Activated naive CD4-positive, alpha-beta T cell treated with Interleukin-2 at 50 U/mL for 16 hours (primary cell): Measurements from ENCODE around the gene HIGD2B.
"Not testable (repeated sequence)": the region's sequence is repeated elsewhere in the genome, so short reads cannot be mapped to it uniquely, and the experiment has no call there.

Source experiments
- DNase-seq: peaks from one replicate; pipeline ENCODE4 v3.0.0-alpha.2; 2020

Gene HIGD2B

DNA sequence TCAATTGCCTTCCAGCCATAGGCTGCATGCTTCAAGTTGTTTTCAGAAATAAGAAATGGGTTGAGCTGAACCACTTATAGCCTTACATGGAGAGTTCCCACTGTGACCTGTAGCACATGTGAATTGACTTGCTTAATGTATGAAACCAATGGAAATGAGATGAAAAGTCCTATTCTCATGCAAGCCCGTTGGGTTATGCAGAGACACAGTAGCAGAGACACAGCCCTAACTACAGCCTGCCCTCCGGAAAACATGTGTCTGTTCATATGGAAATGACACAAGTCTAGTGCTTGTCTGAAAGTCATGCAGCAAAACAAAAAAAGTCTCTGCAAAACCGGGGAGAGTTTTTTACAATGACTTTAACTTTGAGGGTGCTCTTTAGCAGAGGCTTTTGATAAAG lies 14.5 kb downstream of the HIGD2B start:
- no peak for DNase-seq

DNA sequence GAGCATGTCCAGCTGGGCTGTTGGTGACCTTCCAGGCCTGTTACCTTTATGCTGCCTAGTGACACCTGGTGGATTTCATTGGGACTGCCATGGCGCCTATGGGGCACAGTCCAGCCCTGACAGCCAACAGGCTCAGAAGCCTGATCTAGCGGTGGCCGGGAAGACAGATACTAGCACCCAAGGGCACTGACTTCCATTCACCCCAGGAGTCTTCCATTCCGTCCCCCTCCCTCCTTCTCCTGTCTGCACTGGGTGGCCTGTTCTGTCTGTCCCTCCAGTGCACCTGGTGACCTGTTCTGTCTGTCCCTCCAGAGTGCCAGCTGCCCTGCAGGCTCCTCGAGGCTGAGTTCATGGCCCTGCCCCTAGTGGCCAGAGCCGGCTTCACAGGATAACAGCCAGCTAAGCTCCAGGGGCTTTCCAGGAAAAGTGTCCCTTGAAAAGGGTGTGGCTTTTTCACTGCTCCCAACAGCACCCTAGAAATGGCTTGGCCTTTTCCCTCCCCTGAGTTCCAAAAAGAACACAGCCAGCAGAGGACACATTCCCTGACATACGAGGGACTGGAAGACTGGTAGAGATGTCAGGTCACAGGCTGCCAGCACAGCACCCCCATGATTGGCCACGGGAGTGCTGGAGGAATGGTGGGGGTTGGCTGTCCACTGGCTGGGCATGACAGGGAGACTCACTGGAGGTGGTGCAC lies 15.2 kb downstream of the HIGD2B start:
- DNase-seq: peak; percentile 81

DNA sequence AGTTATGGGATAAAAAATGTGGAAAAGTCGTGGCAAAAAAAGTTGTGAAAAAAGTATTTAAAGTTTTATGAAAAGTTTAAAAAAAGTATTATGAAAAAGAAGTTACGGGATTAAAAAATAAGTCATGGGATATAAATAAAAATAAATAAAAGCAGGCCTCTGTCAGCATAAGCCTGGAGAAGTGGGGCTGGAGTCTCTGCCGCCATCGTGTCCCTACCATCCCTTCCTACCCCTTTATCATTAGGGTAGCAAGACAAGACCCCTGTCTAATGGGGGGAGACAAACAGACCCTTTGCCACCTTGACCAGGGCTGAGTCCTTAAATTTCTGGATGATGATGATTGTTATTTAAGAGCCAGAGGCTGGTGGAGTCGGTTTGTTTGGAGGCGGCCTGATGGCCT lies 16.2 kb downstream of the HIGD2B start:
- DNase-seq: not testable (repeated sequence)

- DNase-seq: not testable (repeated sequence)
Observed at GRCh38 chr15:72665706-72666105, 20.3 kb downstream of the HIGD2B start.

DNA sequence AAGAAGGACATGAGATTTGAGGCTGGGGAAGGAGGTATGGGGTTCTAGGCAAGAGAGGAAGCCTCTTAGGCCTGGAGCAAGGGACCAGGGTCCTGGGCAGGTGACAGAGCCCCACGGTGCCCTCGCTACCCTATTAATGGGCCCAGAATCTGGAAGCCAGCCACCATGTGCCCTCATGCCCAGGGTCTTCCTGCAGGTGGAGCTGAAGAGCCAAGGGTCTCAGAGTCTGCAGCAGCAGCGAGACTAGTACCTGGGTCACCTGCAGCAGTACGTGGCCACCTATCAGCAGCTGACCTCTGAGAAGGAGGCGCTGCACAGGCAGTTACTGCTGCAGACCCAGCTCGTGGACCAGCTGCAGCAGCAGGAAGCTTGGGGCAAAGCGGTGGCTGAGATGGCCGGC lies 22.1 kb downstream of the HIGD2B start:
- not testable (repeated sequence) for DNase-seq

- not testable (repeated sequence) for DNase-seq
Observed at GRCh38 chr15:72661081-72661480, 24.9 kb downstream of the HIGD2B start.

DNA sequence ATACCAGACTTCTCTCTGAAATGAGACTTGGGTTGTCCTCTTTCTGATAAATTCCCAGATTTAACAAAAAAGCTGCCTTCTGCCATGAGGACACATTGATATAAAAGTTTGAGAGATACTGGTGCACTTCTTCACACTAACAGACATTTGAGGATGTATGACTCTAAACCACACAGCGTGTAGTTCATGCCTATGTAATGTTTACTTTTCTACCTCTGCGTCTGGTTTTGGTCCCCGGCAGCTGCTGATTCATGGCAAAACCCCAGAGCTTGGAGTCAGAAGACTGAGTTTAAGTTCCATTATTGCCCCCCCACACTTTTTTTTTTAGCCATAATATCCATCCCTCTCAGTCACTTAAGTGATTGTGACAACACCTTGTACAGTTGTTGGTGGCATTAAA lies 30.0 kb downstream of the HIGD2B start:
- not testable (repeated sequence) for DNase-seq

GRCh38 chr15:72654397-72654796 lies 31.6 kb downstream of the HIGD2B start, which contains the start of gene GOLGA6B:
TSS of gene GOLGA6B (plus strand) at chr15:72654697. CDS start at chr15:72654738, 41 bp downstream.
- not testable (repeated sequence) for DNase-seq

DNA sequence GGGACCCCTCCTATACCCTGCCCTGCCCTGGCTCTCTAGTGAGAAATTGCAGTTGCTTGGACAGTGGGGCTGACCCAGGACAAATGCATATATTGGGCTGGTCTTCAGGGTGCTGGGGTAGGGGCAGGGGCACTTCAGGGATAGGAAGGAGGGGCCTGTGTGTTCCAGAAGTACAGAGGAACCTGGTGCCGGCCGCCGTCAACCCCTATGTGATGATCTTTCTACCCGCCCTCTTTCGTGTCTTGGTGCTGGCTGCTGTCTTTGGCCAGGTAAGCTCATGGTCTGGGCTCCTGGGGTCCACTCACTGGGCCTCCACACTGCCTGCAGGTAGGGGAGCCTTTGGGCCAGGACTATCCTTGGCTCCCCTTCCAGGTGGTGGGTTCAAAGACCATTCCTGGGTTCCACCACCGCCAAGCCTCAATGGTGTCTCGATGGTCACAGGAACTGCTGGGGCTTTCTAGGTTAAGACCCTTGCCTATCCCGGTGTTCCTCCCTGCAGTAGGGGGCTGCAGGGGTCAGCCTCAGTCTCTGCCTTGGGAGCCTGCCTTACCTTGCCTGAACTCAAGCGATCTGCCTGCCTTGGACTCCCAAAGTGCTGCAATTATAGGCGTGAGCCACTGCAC lies 37.2 kb downstream of the HIGD2B start:
- DNase-seq: not testable (repeated sequence)

DNA sequence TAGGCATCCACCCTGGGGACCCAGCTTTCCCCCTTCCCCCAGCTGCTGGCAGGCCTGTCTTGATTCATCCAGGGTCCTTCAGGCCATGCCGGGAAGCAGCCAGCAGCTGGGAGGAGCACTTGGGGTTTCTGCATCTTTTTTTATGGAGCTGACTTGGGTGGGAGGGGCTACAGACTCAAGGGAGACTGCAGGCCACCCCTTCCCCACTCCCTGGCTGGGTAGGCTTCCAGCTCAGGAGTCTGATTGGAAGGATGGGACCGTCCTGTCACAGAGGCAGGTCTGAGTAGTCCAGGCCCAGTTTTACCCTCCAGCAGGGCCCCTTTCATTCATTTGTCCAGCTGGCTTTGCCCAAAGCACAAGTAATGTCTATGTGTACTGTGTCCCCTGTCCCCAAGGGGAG lies 43.7 kb downstream of the HIGD2B start:
- DNase-seq: not testable (repeated sequence)

DNA sequence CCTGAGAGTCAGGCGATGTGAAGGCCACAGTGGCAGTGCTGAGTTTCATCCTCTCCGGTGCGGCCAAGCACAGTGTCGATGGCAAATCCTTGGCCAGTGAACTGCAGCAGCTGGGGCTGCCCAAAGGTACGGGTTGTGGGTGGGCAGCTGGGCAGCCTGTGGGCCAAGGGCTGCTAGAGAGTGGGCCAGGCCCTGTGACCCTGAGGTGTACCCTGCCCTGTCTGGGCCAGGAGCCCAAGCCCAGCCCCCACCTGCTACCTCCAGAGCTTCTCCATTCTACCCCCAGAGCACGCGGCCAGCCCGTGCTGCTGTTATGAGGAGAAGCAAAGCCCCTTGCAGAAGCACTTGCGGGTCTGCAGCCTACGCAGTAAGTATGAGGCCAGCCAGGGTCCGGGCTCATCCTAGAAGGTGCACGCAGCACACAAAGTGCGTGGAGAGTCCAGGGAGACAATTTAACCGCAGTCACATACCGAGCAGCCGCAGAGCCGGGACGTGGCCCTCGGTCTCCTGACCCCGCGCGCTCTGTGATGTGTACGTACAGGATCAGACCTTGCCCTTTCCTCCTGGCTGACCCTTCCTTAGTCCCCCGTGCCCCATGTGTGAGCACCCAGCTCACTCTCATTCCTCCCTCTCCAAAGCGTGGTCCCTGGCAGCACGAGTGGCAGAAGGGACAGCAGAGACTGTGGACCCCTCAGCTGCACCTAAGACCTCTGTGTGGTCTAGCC lies 46.1 kb downstream of the HIGD2B start:
- DNase-seq: not testable (repeated sequence)

DNA sequence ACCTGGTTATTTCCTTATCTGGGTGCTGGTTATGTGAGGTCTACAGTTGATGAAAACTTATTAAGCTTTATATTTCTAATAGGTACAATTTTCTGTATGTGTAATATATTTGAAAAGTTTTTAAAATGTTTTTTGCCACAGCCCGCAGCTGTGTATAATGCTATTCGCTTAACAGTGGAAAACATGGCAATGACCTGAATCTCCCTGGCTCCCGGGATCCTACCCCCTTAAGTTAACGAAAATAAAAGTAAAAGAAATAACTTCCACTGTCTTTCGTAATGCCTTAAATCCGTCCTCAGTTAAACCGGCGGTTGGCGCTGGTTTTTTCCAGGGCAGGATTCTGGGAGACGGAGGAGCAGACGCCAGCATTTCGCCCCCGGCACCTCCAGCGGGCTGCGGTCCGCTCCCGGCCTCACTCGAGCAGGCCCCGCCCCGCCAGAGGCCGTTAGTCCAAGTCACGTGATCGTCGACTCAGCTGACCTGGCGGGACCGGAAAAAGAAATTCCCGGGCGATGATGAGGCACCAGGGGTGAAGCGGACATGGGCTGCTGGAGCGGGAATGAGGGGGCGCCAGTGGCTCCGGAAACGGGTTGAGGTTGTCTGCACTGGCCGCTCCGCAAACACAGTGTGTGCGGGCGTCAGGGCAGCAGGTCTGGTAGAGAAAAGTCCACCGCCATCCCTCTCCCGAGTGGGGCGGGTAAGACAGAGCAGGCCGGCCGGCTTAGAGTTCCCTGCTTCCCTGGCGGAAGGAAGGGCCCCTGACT lies 49.3 kb downstream of the HIGD2B start:
- peak; percentile 72 for DNase-seq

DNA sequence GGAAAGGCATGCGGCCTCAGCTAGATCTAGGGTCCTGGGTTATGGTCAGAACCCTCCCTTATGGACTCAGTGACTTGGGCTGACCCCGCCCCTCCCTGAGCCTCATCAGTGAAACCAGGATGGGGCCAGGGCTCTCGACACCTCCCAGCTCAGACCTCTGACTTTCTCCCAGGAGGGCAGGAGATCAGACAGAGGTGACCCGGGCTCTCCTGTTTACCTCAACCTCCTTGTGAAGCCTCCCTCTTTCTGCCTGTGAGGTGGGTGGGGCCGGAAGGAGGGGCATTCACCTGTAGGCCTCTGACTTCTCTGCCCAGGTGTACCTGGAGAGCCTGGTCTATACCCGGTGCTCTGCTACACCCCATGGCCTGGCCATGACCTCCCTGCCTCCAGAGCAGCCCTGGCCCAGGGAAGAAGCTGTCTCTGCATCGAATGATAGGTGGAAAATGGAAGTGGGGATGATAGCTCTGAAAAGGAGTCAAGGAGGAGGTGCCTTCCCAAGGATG lies 56.9 kb downstream of the HIGD2B start:
- not testable (repeated sequence) for DNase-seq

- DNase-seq: not testable (repeated sequence)
Observed at GRCh38 chr15:72628249-72629067, 57.5 kb downstream of the HIGD2B start.

- not testable (repeated sequence) for DNase-seq
Observed at GRCh38 chr15:72626153-72626552, 59.8 kb downstream of the HIGD2B start.
